Fibroblast of skin of back (primary cell): ENCODE results near the gene TRIM27.
"Not testable (repeated sequence)": the region's sequence is repeated elsewhere in the genome, so short reads cannot be mapped to it uniquely, and the experiment has no call there.

ENCODE experiments used
- DNase-seq: peaks from one replicate; pipeline ENCODE4 v3.0.0-alpha.2; 2013

Gene TRIM27

GRCh38 chr6:28864326-28864923, 59.4 kb downstream of the TRIM27 start:
- no peak for DNase-seq

- peak; percentile 75 for DNase-seq
Measured at GRCh38 chr6:28863604-28864325, 60.0 kb downstream of the TRIM27 start.

- DNase-seq: no peak
Measured at GRCh38 chr6:28862077-28862476, 61.7 kb downstream of the TRIM27 start.

GRCh38 chr6:28861339-28861738, 62.4 kb downstream of the TRIM27 start:
- no peak for DNase-seq

GRCh38 chr6:28860581-28860980, 63.2 kb downstream of the TRIM27 start:
- no peak for DNase-seq

GRCh38 chr6:28858963-28859362, 64.8 kb downstream of the TRIM27 start:
- DNase-seq: no peak

- DNase-seq: no peak
Measured at GRCh38 chr6:28856620-28857005, 67.2 kb downstream of the TRIM27 start.

GRCh38 chr6:28854405-28854804, 69.4 kb downstream of the TRIM27 start:
- DNase-seq: not testable (repeated sequence)
